Esophagus squamous epithelium (tissue), 5 donors: ENCODE measurements around the gene PKIG. TPM values are rescaled to one million over a fixed set of nuclear protein-coding genes. Genes with fewer than 3 reads are reported as not detected.

Experiments
- DNase-seq: peaks from one replicate; lab custom pipeline; 2025; lab: John Stamatoyannopoulos, UW
- H3K27ac ChIP-seq, 4 donors: fragments of 200-600 bp; sonication (generic); one replicate each; pipeline ENCODE4 v1.5.1; 2016 to 2019; ENCODE audit warnings: mild to moderate bottlenecking in 1 of 4
- H3K27me3 ChIP-seq, 4 donors: fragments of 200-600 bp; sonication (generic); 1 replicate in 3 of 4; 2 replicates in 1 of 4; pipeline versions ENCODE4 v1.5.1 to v1.6.0; 2017 to 2021; ENCODE audit warnings: antibody characterized with exemption in 1 of 4
- H3K36me3 ChIP-seq, 3 donors: fragments of 200-600 bp; sonication (generic); one replicate each; pipeline ENCODE4 v1.5.1; 2016 to 2019
- H3K4me1 ChIP-seq, 3 donors: fragments of 200-600 bp; sonication (generic); one replicate each; pipeline ENCODE4 v1.5.1; 2017 to 2019
- H3K4me3 ChIP-seq, 4 donors: fragments of 200-600 bp; sonication (generic); 1 replicate in 3 of 4; 2 replicates in 1 of 4; pipeline ENCODE4 v1.5.1; 2016 to 2019; ENCODE audit warnings: mild to moderate bottlenecking in 2 of 4, moderate library complexity in 1 of 4
- H3K9me3 ChIP-seq, 3 donors: fragments of 200-600 bp; sonication (generic); one replicate each; pipeline ENCODE4 v1.5.1; 2016 to 2019
- POLR2A ChIP-seq, 4 donors: fragments of 450-650 bp; IDR thresholded peaks; one replicate each; pipeline ENCODE4 v1.6.1; 2017; ENCODE audit warnings: antibody characterized with exemption in 4 of 4, mild to moderate bottlenecking in 4 of 4, moderate library complexity in 3 of 4
- WGBS, 2 donors: methylation state at CpG; one replicate each; pipeline ENCODE4 v1.1.5; 2018; 5-methylcytosine and 5-hydroxymethylcytosine counted together
- intact Hi-C: fragments of 100-400 bp; cut with DNase I; formaldehyde crosslinking; loops from one replicate; pipeline ENCODE4 v1.15.0; 2022
- total RNA-seq, 4 donors: library from RNA; depleted of rRNA; stranded (reverse); fragments of >200 nt; gene quantifications; one replicate each; pipeline ENCODE4 v1.1.0, GENCODE V29; 2016
- TF ChIP-seq, protein P1 (sequence below), 6 experiments: fragments of 450-650 bp in 4 of 6; fragments of 200-600 bp in 2 of 6; sonication (generic) in 2 of 6; IDR thresholded peaks; one replicate each; pipeline ENCODE4 v1.5.1; 2016 to 2019; ENCODE audit warnings: antibody characterized with exemption in 6 of 6, mild to moderate bottlenecking in 4 of 6, moderate library complexity in 4 of 6
- donor health status: DM: yes; HTN: yes; CAD: no.

Gene PKIG
- total RNA-seq, 4 donors from 2014 or later = 11.0 to 80.1 (median 19.4) TPM

- no peak overlapping the region for H3K27ac ChIP-seq
- no peaks in the 10 kb centered on the region for H3K9me3 ChIP-seq
Measured at GRCh38 chr20:44648068-44648467, 65.7 kb downstream of the PKIG start.

GRCh38 chr20:44648579-44648978 lies 66.2 kb downstream of the PKIG start:
- 80 to 86% methylated on average over 2 of the region's 7 CpGs for WGBS, 2 donors

More at GRCh38 chr20:44648068-44648467, 65.7 kb downstream of the PKIG start:
- DNase-seq = no peak
- intact Hi-C loops = no loop called here
- no peaks in the 10 kb centered on the region for H3K27me3 ChIP-seq
- H3K4me3 ChIP-seq = no peak overlapping the region
- WGBS, 2 donors = 92 to 95% methylated on average over 3 to 5 of the region's 5 CpGs
- TF ChIP-seq, protein P1, sequence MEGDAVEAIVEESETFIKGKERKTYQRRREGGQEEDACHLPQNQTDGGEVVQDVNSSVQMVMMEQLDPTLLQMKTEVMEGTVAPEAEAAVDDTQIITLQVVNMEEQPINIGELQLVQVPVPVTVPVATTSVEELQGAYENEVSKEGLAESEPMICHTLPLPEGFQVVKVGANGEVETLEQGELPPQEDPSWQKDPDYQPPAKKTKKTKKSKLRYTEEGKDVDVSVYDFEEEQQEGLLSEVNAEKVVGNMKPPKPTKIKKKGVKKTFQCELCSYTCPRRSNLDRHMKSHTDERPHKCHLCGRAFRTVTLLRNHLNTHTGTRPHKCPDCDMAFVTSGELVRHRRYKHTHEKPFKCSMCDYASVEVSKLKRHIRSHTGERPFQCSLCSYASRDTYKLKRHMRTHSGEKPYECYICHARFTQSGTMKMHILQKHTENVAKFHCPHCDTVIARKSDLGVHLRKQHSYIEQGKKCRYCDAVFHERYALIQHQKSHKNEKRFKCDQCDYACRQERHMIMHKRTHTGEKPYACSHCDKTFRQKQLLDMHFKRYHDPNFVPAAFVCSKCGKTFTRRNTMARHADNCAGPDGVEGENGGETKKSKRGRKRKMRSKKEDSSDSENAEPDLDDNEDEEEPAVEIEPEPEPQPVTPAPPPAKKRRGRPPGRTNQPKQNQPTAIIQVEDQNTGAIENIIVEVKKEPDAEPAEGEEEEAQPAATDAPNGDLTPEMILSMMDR (IDR thresholded peaks at IDR 0.05) = no peak
- no peak for TF ChIP-seq POLR2A (IDR thresholded peaks at IDR 0.05)
- H3K4me1 ChIP-seq = peaks cover 27 to 80% (median 68%) of the 10 kb centered on the region in 3 donors
- no peaks in the 10 kb centered on the region for H3K36me3 ChIP-seq

GRCh38 chr20:44649126-44649525 lies 66.7 kb downstream of the PKIG start:
- H3K27ac ChIP-seq = no peak overlapping the region
- 48 to 54% methylated on average over 3 of the region's 3 CpGs for WGBS, 2 donors
- no peaks in the 10 kb centered on the region for H3K9me3 ChIP-seq
- intact Hi-C loops = no loop called here
- H3K27me3 ChIP-seq = no peaks in the 10 kb centered on the region
- no peak for TF ChIP-seq POLR2A (IDR thresholded peaks at IDR 0.05)
- TF ChIP-seq, protein P1 (IDR thresholded peaks at IDR 0.05) = no peak
- no peak overlapping the region for H3K4me3 ChIP-seq
- H3K36me3 ChIP-seq = no peaks in the 10 kb centered on the region
- DNase-seq = no peak
- peaks cover 17 to 75% (median 58%) of the 10 kb centered on the region in 3 donors for H3K4me1 ChIP-seq

More at GRCh38 chr20:44648579-44648978, 66.2 kb downstream of the PKIG start:
- Histone ChIP-seq H3K27me3 (no peaks in the 10 kb centered on the region), H3K9me3 (no peaks in the 10 kb centered on the region), H3K27ac (no peak overlapping the region), H3K4me3 (no peak overlapping the region), H3K36me3 (no peaks in the 10 kb centered on the region), H3K4me1 (peaks cover 22 to 80% (median 64%) of the 10 kb centered on the region in 3 donors)
- no peak for DNase-seq
- intact Hi-C loops = no loop called here
- TF ChIP-seq, protein P1 (IDR thresholded peaks at IDR 0.05) = no peak
- TF ChIP-seq POLR2A (IDR thresholded peaks at IDR 0.05) = no peak

DNA sequence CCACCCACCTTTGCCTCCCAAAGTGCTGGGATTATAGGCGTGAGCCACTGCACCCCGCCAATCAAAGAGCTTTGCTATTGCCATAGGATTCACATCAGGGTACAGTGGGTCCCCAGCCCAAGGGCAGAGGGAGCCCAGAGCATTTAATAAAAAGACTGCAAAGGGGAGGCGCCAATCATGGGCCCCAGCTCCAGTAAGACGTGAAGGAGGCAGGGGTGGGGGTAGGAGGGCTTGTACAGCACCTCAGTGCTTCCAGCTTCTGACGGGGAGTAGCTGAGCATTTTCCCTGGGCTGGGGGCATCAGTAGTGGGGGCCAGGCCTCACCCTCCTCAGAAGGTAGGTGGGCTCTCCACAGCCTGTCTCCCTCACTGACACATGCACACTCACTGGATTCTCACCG lies 67.6 kb downstream of the PKIG start:
- no peaks in the 10 kb centered on the region for H3K27me3 ChIP-seq
- H3K36me3 ChIP-seq = no peaks in the 10 kb centered on the region
- no peak for TF ChIP-seq POLR2A (IDR thresholded peaks at IDR 0.05)
- TF ChIP-seq, protein P1 (IDR thresholded peaks at IDR 0.05) = no peak
- peaks cover 13 to 67% (median 51%) of the 10 kb centered on the region in 3 donors for H3K4me1 ChIP-seq
- intact Hi-C loops = no loop called here
- H3K27ac ChIP-seq = no peak overlapping the region
- no peaks in the 10 kb centered on the region for H3K9me3 ChIP-seq
- peak overlapping the region in 2 of 4 donors; percentile 73 to 82 for H3K4me3 ChIP-seq
- 64 to 75% methylated on average over 2 to 4 of the region's 6 CpGs for WGBS, 2 donors
- no peak for DNase-seq

GRCh38 chr20:44650771-44651433 lies 68.5 kb downstream of the PKIG start:
- H3K36me3 ChIP-seq = no peaks in the 10 kb centered on the region
- no peaks in the 10 kb centered on the region for H3K27me3 ChIP-seq
- peaks cover 13 to 60% (median 44%) of the 10 kb centered on the region in 3 donors for H3K4me1 ChIP-seq
- peak overlapping the region; percentile 78 to 88 (median 86) for H3K27ac ChIP-seq
- intact Hi-C loops = no loop called here
- H3K9me3 ChIP-seq = no peaks in the 10 kb centered on the region
- TF ChIP-seq, protein P1 (IDR thresholded peaks at IDR 0.05) = no peak
- H3K4me3 ChIP-seq = peak overlapping the region; percentile 56 to 82 (median 75)
- DNase-seq = no peak
- WGBS, 2 donors = 13% methylated on average over 9 of the region's 24 CpGs; no CpG with 5 or more reads in 1 of the 2 donors
